ENCODE results near the gene FNDC3B.
"Not testable (repeated sequence)": the region's sequence is repeated elsewhere in the genome, so short reads cannot be mapped to it uniquely, and the experiment has no call there.

The FNDC3B gene

GRCh38 chr3:172029425-172030098 is 9.8 kb upstream of the FNDC3B start:
- H3K27ac ChIP-seq, result no peak overlapping the region
- no peak for DNase-seq (ENCODE audit: low read depth, low spot score)

GRCh38 chr3:172030181-172030580 is 9.2 kb upstream of the FNDC3B start:
- DNase-seq (ENCODE audit: low read depth, low spot score), result no peak

GRCh38 chr3:172031996-172032395 is 7.4 kb upstream of the FNDC3B start:
- H3K27ac ChIP-seq, result no peak overlapping the region
- DNase-seq (ENCODE audit: low read depth, low spot score), result no peak

More at GRCh38 chr3:172030181-172030580, 9.2 kb upstream of the FNDC3B start:
- no peak overlapping the region for H3K27ac ChIP-seq

GRCh38 chr3:172033396-172033795 is 6.0 kb upstream of the FNDC3B start:
- no peak for DNase-seq (ENCODE audit: low read depth, low spot score)

GRCh38 chr3:172034786-172035685 is 4.3 kb upstream of the FNDC3B start:
- no peak for DNase-seq (ENCODE audit: low read depth, low spot score)
- H3K27ac ChIP-seq, result no peak overlapping the region

More at GRCh38 chr3:172033396-172033795, 6.0 kb upstream of the FNDC3B start:
- no peak overlapping the region for H3K27ac ChIP-seq

- no peak for DNase-seq (ENCODE audit: low read depth, low spot score)
- H3K27ac ChIP-seq, result no peak overlapping the region
Measured at GRCh38 chr3:172036541-172037215, 2.7 kb upstream of the FNDC3B start.

- H3K27ac ChIP-seq, result peak overlapping the region; percentile 84
- DNase-seq (ENCODE audit: low read depth, low spot score), result no peak
Measured at GRCh38 chr3:172038798-172039435, 461 bp upstream of the FNDC3B start.

GRCh38 chr3:172040078-172040980 is 951 bp downstream of the FNDC3B start:
- peak overlapping the region; percentile 84 for H3K27ac ChIP-seq
- peak; percentile 18 for DNase-seq (ENCODE audit: low read depth, low spot score)

GRCh38 chr3:172040981-172041963 is 1.9 kb downstream of the FNDC3B start:
- DNase-seq (ENCODE audit: low read depth, low spot score), result no peak
- H3K27ac ChIP-seq, result peak overlapping the region; percentile 84

- DNase-seq (ENCODE audit: low read depth, low spot score), result no peak
- peak overlapping the region; percentile 84 for H3K27ac ChIP-seq
Measured at GRCh38 chr3:172042136-172042662, 2.8 kb downstream of the FNDC3B start.

- not testable (repeated sequence) for DNase-seq (ENCODE audit: low read depth, low spot score); H3K27ac ChIP-seq
Measured at GRCh38 chr3:172042663-172043179, 3.3 kb downstream of the FNDC3B start.

- no peak overlapping the region for H3K27ac ChIP-seq
- no peak for DNase-seq (ENCODE audit: low read depth, low spot score)
Measured at GRCh38 chr3:172043233-172043632, 3.9 kb downstream of the FNDC3B start.

GRCh38 chr3:172043766-172044165 is 4.4 kb downstream of the FNDC3B start:
- DNase-seq (ENCODE audit: low read depth, low spot score), result no peak
- no peak overlapping the region for H3K27ac ChIP-seq

- no peak overlapping the region for H3K27ac ChIP-seq
- DNase-seq (ENCODE audit: low read depth, low spot score), result no peak
Measured at GRCh38 chr3:172044833-172045585, 5.6 kb downstream of the FNDC3B start.

GRCh38 chr3:172046268-172046915 is 7.0 kb downstream of the FNDC3B start:
- no peak overlapping the region for H3K27ac ChIP-seq
- no peak for DNase-seq (ENCODE audit: low read depth, low spot score)

- no peak overlapping the region for H3K27ac ChIP-seq
- no peak for DNase-seq (ENCODE audit: low read depth, low spot score)
Measured at GRCh38 chr3:172047567-172048115, 8.3 kb downstream of the FNDC3B start.

Measured in epithelial cell of prostate (primary cell).